ENCODE data around the gene TBC1D16. TPM values are rescaled to one million over a fixed set of nuclear protein-coding genes. Genes with fewer than 3 reads are reported as not detected.

The TBC1D16 gene
- total RNA-seq, 4 donors from 2014 or later: 9.1 to 28.0 (median 22.3) TPM

DNA sequence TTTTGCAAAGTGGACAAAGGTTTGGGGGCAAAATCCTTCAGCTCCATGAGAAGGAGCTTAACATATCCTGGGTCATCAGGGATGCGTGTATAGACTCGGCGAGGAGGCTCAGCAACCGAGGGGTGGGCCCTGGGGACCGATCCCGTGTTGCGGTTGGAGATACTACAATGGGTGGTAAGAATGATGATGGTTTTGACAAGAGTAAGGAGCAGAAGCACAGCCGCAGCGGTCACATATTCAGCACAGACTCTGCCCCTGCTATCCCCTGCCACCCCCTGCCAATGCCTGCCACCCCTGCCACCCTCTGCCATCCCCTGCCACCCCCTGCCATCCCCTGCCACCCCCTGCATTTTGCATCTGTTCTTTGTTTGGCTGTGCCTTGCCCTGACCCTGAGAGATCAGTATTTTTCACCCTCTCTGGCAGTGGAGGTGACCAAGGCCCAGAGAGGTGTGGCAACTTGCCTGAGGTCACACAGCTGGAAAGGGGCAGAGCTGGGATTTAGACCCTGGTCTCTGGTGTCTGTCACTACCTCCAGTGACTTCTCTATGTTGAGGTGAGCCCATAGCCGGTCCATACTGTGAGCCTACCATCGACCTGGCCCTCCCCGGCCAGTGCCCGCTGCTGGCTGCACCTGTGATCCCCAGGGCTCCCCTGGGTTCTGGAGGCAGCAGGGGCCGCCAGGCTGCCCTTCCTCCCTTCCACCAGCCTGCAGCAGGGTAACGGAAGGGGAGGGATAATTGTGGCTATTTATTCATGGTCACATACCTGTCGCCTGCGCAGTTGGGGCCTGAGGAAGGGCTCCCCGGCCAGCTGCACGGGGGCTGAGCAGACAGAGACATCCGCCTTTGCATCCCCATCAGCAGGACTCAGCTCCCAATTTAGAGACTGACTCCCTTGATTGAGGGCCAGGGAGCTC is 121.5 kb downstream of the TBC1D16 start:
- WGBS, 2 donors: 80 to 82% methylated on average over 20 of the region's 20 CpGs
- no peak overlapping the region for H3K4me3 ChIP-seq (ENCODE audit: low read depth, poor library complexity, severe bottlenecking)
- intact Hi-C loops (cut with DNase I; ENCODE audit: low total_unique reads): no loop called here
- DNase-seq (ENCODE audit: low spot score in 2 of 2): no peak
- TF ChIP-seq POLR2A (IDR thresholded peaks at IDR 0.05): no peak
- TF ChIP-seq, protein P1, sequence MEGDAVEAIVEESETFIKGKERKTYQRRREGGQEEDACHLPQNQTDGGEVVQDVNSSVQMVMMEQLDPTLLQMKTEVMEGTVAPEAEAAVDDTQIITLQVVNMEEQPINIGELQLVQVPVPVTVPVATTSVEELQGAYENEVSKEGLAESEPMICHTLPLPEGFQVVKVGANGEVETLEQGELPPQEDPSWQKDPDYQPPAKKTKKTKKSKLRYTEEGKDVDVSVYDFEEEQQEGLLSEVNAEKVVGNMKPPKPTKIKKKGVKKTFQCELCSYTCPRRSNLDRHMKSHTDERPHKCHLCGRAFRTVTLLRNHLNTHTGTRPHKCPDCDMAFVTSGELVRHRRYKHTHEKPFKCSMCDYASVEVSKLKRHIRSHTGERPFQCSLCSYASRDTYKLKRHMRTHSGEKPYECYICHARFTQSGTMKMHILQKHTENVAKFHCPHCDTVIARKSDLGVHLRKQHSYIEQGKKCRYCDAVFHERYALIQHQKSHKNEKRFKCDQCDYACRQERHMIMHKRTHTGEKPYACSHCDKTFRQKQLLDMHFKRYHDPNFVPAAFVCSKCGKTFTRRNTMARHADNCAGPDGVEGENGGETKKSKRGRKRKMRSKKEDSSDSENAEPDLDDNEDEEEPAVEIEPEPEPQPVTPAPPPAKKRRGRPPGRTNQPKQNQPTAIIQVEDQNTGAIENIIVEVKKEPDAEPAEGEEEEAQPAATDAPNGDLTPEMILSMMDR (IDR thresholded peaks at IDR 0.05): no peak

DNA sequence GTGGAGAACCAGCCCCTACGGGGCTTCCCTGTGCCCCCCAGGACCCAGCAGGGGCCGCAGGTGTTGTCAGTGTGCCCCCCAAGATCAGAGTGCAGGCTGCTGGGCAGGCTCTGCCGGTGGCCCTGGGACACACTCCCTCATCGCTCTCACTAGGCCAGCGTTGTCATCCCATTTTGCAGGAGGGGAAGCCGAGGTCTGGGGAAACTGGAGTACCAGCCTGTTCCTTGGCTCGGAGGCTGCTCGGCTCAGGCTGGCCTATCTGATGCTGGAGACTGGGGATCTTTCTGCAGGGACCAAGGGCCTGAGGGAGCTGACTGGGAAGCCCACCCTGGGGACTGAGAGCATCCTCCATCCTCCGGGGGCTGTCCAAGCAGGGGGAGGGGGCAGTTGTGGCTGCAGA is 122.2 kb downstream of the TBC1D16 start:
- DNase-seq (ENCODE audit: low spot score in 2 of 2): no peak
- intact Hi-C loops (cut with DNase I; ENCODE audit: low total_unique reads): no loop called here
- 85 to 90% methylated on average over 8 to 9 of the region's 9 CpGs for WGBS, 2 donors
- no peak overlapping the region for H3K4me3 ChIP-seq (ENCODE audit: low read depth, poor library complexity, severe bottlenecking)
- no peak for TF ChIP-seq POLR2A (IDR thresholded peaks at IDR 0.05)
- TF ChIP-seq, protein P1 (IDR thresholded peaks at IDR 0.05): no peak

DNA sequence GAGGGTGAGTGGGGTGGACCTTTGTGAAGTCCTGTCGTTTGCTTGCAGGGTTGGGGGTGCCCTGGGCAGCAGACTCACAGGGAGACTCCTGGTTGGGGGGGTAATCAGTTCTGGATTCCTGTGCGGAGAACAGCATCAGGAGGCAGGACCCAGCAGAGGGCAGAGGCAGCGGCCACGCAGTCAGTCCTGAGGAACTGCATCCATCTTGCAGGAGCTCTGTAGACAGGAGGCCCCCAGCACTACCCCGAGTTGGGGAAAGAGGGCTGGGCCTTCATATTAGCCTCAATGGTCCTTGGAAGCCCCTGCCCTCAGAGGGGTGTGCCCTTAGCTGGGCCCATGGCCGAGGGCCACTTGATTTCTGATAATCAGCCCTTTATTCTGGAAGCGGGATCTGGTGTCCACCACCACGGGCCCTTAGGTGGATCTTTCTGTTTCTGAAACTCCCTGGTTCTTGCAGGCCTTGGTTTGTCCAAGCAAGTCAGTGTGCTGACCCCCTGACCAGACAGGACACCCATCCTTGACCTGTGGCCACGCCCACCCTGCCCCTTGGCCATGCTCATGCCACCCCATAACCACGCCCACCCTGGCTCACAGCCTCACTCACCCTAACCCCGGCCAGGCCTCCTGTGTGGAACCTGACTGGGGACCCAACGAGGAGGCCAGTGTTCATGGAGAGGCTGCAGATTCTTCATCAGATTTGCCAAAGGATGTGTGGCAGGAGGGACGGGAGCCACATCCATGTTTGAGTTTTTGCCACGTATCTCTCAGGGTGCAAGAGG is 122.9 kb downstream of the TBC1D16 start:
- DNase-seq (ENCODE audit: low spot score in 2 of 2): no peak
- intact Hi-C loops (cut with DNase I; ENCODE audit: low total_unique reads): no loop called here
- 90 to 92% methylated on average over 13 to 14 of the region's 14 CpGs for WGBS, 2 donors
- H3K4me3 ChIP-seq (ENCODE audit: low read depth, poor library complexity, severe bottlenecking): no peak overlapping the region
- TF ChIP-seq, protein P1 (IDR thresholded peaks at IDR 0.05): no peak
- no peak for TF ChIP-seq POLR2A (IDR thresholded peaks at IDR 0.05)

DNA sequence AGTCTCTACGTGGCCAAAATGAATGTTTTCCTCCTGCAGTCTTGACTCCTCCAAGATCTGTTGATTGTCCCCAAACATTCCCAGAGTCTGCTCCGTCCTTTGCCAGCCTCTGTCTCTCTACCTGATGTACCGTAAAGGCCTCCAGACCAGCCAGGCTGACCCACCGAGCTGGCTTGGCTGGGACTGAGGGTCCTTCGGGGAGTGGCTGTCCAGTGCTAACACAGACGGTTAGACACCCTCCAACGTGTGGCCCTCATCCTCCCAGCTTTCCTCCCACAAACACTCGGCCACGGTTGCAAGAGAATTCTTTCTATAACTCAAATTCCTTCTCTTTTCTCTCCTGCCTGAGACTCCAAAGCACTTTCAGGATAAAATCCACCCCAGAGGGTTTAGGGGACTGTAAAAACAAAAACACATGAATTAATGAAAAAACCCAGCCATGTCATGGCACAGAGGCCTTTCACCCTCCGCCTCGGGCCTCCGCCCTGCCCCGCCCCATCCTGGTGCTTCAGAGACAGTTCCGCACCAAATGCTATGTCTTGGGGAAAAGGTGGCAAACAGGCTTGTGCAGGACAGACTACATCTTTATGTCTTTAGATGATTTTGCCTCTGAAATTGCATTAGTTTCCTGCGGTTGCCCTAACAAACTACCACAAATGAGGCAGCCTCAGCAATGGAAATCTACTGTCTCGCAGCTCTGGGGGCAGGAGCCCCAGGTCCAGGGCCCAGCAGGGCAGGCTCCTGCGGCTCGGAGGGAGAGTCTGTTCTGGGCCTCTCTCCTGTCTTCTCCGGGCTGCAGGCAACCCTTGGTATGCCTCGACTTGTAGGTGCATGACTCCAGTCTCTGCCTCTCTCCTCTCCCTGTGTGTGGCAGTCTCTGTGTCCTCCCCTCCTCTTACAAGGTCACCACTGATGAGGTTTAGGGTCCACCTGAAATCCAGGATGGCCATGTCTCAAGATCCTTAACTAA is 124.0 kb downstream of the TBC1D16 start:
- DNase-seq (ENCODE audit: low spot score in 2 of 2): no peak
- intact Hi-C loops (cut with DNase I; ENCODE audit: low total_unique reads): no loop called here
- WGBS, 2 donors: 76 to 83% methylated on average over 18 to 20 of the region's 20 CpGs
- TF ChIP-seq POLR2A (IDR thresholded peaks at IDR 0.05): no peak
- TF ChIP-seq, protein P1 (IDR thresholded peaks at IDR 0.05): no peak
- no peak overlapping the region for H3K4me3 ChIP-seq (ENCODE audit: low read depth, poor library complexity, severe bottlenecking)

DNA sequence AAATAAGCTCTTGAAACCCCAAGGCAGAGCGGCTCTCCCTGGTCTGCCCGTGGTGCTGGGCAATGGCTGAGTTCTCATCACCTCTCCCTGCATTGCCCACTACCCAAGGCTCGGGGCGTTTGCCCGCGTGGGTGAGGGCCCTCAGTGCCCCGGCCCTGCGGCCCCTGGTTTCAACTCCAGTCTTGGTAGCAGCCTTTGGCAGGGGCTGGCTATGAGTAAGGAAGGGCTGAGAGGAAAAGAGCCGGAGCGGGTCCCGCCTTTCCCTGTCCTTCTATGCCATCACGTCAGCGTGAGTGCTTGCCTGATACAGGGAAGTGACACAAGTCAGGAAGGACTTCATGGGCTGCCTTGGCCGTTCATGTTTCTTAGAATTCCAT is 124.7 kb downstream of the TBC1D16 start:
- 84 to 88% methylated on average over 14 of the region's 14 CpGs for WGBS, 2 donors
- TF ChIP-seq, protein P1 (IDR thresholded peaks at IDR 0.05): no peak
- no peak for TF ChIP-seq POLR2A (IDR thresholded peaks at IDR 0.05)
- no peak overlapping the region for H3K4me3 ChIP-seq (ENCODE audit: low read depth, poor library complexity, severe bottlenecking)
- intact Hi-C loops (cut with DNase I; ENCODE audit: low total_unique reads): no loop called here
- DNase-seq (ENCODE audit: low spot score in 2 of 2): no peak

All from lower leg skin (tissue), 4 donors.